Panc1 (cell line): ENCODE data around the gene EPN2. TPM values are rescaled to one million over a fixed set of nuclear protein-coding genes. Genes with fewer than 3 reads are reported as not detected.

Source experiments
- ATAC-seq: fragments of 200-7000 bp; cut with Tn5 transposase; 2 replicates; pipeline ENCODE4 v1.9.1; 2020; ENCODE audit warnings: mild to moderate bottlenecking, moderate library complexity
- BruUV-seq: library from RNA; stranded (reverse); fragments of 400-500 nt; replicated peaks from 2 replicates; lab custom pipeline; 2021; lab: Mats Ljungman, UMichigan
- CTCF ChIA-PET: fragments of 300-600 bp; sonication (Branson Sonifier 250); formaldehyde crosslinking; loops from one replicate; lab custom pipeline; 2022; ENCODE audit warnings: antibody characterized with exemption; lab: Charles Lee
- POLR2A ChIA-PET: fragments of 300-600 bp; sonication (Branson Sonifier 250); formaldehyde crosslinking; loops from one replicate; lab custom pipeline; 2022; ENCODE audit warnings: antibody characterized with exemption; lab: Charles Lee
- DNase-seq: peaks from one replicate; pipeline ENCODE4 v3.0.0-alpha.2; 2010; ENCODE audit warnings: low read depth, low spot score
- H3K27ac ChIP-seq: 2 replicates; pipeline ENCODE4 v1.5.1; 2011; ENCODE audit warnings: mild to moderate bottlenecking, low read length, inconsistent platforms
- H3K27me3 ChIP-seq: fragments of 200-500 bp; sonication (Bioruptor generic); 2 replicates; pipeline ENCODE4 v1.6.0; 2014; ENCODE audit warnings: low read length, inconsistent platforms; ENCODE audit not compliant: control insufficient read depth, insufficient read depth
- H3K36me3 ChIP-seq: fragments of 200-500 bp; sonication (Bioruptor generic); 2 replicates; pipeline ENCODE4 v1.5.1; 2014; ENCODE audit warnings: inconsistent platforms, mild to moderate bottlenecking, low read length, moderate library complexity; ENCODE audit not compliant: control insufficient read depth, insufficient read depth
- H3K4me1 ChIP-seq: 2 replicates; pipeline ENCODE4 v1.5.1; 2011; ENCODE audit warnings: inconsistent platforms, mild to moderate bottlenecking, low read length, moderate library complexity; ENCODE audit not compliant: control insufficient read depth, insufficient read depth
- H3K4me3 ChIP-seq, 2 experiments: 2 replicates each; pipeline ENCODE4 v1.5.1; 2011 to 2012; ENCODE audit warnings: low read depth in 2 of 2, low read length in 2 of 2, mild to moderate bottlenecking in 2 of 2, inconsistent platforms in 1 of 2, moderate library complexity in 1 of 2
- H3K9me3 ChIP-seq: fragments of 200-500 bp; sonication (Bioruptor generic); 2 replicates; pipeline ENCODE4 v1.5.1; 2014; ENCODE audit warnings: low read depth, mild to moderate bottlenecking, inconsistent platforms, low read length, moderate library complexity; ENCODE audit not compliant: control insufficient read depth, insufficient read depth
- POLR2AphosphoS5 ChIP-seq: IDR thresholded peaks from 2 replicates; pipeline ENCODE4 v1.6.1; 2012; ENCODE audit warnings: mild to moderate bottlenecking, low read depth, low read length, moderate library complexity
- SIN3A ChIP-seq: IDR thresholded peaks from 2 replicates; pipeline ENCODE4 v1.6.1; 2012; ENCODE audit warnings: low read depth, mild to moderate bottlenecking, low read length, moderate library complexity, borderline replicate concordance; ENCODE audit not compliant: insufficient read depth
- TCF7L2 ChIP-seq: IDR thresholded peaks from 2 replicates; pipeline ENCODE4 v1.6.1; 2011; ENCODE audit warnings: mild to moderate bottlenecking, low read depth, low read length, inconsistent platforms
- in situ Hi-C: cut with HindIII; loops from 2 replicates; pipeline ENCODE4 v1.10.0; 2016; ENCODE audit warnings: low sequenced_read_pairs, low pct_unique_long_range_greater_than_20kb
- intact Hi-C: fragments of 100-400 bp; cut with micrococcal nuclease; formaldehyde crosslinking; loops from one replicate; pipeline ENCODE4 v1.10.0; 2022; ENCODE audit not compliant: unreplicated experiment
- total RNA-seq: library from RNA; stranded (reverse); gene quantifications from one replicate; pipeline ENCODE4 v1.2.1, GENCODE V29; 2021; ENCODE audit not compliant: unreplicated experiment
- TF ChIP-seq, protein P1 (sequence below), 2 experiments: IDR thresholded peaks; 2 replicates each; pipeline ENCODE4 v1.6.1; 2011 to 2012; ENCODE audit warnings: low read depth in 2 of 2, control low read depth in 1 of 2, low read length in 1 of 2, mild to moderate bottlenecking in 1 of 2, moderate library complexity in 1 of 2; ENCODE audit not compliant: insufficient read depth in 1 of 2
- TF ChIP-seq, protein P2 (sequence below): fragments of 450-650 bp; IDR thresholded peaks from 2 replicates; pipeline ENCODE4 v1.5.1; 2017; ENCODE audit warnings: mild to moderate bottlenecking

Gene EPN2
- total RNA-seq, 1 experiment from 2014 or later: 35.0 TPM

DNA sequence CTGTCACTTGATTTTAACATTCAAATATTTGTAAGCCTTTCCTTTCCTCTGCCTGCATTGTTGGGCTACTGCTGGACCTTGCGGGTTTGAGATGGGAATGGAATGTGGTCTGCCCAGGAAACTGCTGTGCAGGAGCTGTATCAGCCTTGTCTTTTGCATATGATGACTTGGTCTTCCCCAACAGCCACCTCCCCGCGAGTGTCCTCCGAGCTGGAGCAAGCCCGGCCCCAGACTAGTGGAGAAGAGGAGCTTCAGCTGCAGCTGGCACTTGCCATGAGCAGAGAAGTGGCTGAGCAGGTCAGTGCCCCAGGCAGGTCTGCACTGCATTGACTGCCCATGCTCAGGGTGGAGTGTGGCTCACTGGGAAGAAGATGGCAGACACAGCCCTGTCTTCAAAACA is 72.5 kb downstream of the EPN2 start:
- in situ Hi-C loops (no loop called here), intact Hi-C loops (no loop called here)
- no peak for DNase-seq
- POLR2A ChIA-PET: interaction anchor here (0.6 kb wide), 1 partner anchor 14 kb away, joined by 6 read pairs; no protein-coding TSS in a partner anchor
- no TSS peak for BruUV-seq
- no peaks in the 10 kb centered on the region for H3K36me3 ChIP-seq
- TF ChIP-seq, protein P1, sequence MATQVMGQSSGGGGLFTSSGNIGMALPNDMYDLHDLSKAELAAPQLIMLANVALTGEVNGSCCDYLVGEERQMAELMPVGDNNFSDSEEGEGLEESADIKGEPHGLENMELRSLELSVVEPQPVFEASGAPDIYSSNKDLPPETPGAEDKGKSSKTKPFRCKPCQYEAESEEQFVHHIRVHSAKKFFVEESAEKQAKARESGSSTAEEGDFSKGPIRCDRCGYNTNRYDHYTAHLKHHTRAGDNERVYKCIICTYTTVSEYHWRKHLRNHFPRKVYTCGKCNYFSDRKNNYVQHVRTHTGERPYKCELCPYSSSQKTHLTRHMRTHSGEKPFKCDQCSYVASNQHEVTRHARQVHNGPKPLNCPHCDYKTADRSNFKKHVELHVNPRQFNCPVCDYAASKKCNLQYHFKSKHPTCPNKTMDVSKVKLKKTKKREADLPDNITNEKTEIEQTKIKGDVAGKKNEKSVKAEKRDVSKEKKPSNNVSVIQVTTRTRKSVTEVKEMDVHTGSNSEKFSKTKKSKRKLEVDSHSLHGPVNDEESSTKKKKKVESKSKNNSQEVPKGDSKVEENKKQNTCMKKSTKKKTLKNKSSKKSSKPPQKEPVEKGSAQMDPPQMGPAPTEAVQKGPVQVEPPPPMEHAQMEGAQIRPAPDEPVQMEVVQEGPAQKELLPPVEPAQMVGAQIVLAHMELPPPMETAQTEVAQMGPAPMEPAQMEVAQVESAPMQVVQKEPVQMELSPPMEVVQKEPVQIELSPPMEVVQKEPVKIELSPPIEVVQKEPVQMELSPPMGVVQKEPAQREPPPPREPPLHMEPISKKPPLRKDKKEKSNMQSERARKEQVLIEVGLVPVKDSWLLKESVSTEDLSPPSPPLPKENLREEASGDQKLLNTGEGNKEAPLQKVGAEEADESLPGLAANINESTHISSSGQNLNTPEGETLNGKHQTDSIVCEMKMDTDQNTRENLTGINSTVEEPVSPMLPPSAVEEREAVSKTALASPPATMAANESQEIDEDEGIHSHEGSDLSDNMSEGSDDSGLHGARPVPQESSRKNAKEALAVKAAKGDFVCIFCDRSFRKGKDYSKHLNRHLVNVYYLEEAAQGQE (IDR thresholded peaks at IDR 0.05; ENCODE audit: insufficient read depth in 1 of 2, low read depth in 2 of 2, low read length in 1 of 2): no peak
- TF ChIP-seq POLR2AphosphoS5 (no peak), TCF7L2 (no peak), SIN3A (no peak)
- TF ChIP-seq, protein P2, sequence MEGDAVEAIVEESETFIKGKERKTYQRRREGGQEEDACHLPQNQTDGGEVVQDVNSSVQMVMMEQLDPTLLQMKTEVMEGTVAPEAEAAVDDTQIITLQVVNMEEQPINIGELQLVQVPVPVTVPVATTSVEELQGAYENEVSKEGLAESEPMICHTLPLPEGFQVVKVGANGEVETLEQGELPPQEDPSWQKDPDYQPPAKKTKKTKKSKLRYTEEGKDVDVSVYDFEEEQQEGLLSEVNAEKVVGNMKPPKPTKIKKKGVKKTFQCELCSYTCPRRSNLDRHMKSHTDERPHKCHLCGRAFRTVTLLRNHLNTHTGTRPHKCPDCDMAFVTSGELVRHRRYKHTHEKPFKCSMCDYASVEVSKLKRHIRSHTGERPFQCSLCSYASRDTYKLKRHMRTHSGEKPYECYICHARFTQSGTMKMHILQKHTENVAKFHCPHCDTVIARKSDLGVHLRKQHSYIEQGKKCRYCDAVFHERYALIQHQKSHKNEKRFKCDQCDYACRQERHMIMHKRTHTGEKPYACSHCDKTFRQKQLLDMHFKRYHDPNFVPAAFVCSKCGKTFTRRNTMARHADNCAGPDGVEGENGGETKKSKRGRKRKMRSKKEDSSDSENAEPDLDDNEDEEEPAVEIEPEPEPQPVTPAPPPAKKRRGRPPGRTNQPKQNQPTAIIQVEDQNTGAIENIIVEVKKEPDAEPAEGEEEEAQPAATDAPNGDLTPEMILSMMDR: no peak
- no peak for ATAC-seq
- H3K27me3 ChIP-seq: no peaks in the 10 kb centered on the region
- H3K27ac ChIP-seq: no peak overlapping the region
- H3K9me3 ChIP-seq: no peaks in the 10 kb centered on the region
- H3K4me1 ChIP-seq: no peaks in the 10 kb centered on the region
- CTCF ChIA-PET: no interaction called here
- no peak overlapping the region for H3K4me3 ChIP-seq

DNA sequence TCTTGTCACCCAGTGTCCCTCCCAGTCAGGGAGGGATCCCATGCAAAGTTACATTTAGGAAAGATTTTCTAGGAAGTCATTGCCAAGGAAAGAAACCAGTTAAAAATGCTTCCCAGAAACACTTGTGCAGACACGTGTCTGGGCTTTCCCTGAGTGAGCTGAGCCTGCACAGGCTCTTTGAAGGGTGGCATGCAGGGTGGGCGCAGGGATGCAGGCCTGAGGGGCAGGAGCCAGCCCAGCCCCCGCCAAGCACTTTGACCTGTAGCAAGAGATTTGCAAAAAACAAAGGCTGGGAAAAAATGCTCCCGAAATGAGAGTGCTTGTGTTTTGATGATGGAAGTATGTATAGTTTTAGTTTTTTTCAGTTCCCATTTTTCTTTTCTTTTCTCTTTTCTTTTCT is 73.0 kb downstream of the EPN2 start:
- intact Hi-C loops: no loop called here
- Histone ChIP-seq H3K27ac (no peak overlapping the region), H3K4me3 (no peak overlapping the region), H3K36me3 (no peaks in the 10 kb centered on the region), H3K9me3 (no peaks in the 10 kb centered on the region), H3K4me1 (no peaks in the 10 kb centered on the region), H3K27me3 (no peaks in the 10 kb centered on the region)
- in situ Hi-C loops: no loop called here
- no TSS peak for BruUV-seq
- ChIA-PET POLR2A (no interaction called here), CTCF (no interaction called here)
- ATAC-seq (no peak), DNase-seq (no peak)
- TF ChIP-seq, protein P1 (IDR thresholded peaks at IDR 0.05; ENCODE audit: insufficient read depth in 1 of 2, low read depth in 2 of 2, low read length in 1 of 2): no peak
- TF ChIP-seq SIN3A (no peak), TCF7L2 (no peak), POLR2AphosphoS5 (no peak)
- TF ChIP-seq, protein P2: no peak
